HG03196 (cell line): ENCODE measurements around the gene SLC7A5.
"Not testable (repeated sequence)": the region's sequence is repeated elsewhere in the genome, so short reads cannot be mapped to it uniquely, and the experiment has no call there.

ENCODE experiments used
- ATAC-seq: cut with Tn5 transposase; IDR thresholded peaks from one replicate; pipeline ENCODE4 v1.9.1; 2021; ENCODE audit not compliant: unreplicated experiment

The SLC7A5 gene

DNA sequence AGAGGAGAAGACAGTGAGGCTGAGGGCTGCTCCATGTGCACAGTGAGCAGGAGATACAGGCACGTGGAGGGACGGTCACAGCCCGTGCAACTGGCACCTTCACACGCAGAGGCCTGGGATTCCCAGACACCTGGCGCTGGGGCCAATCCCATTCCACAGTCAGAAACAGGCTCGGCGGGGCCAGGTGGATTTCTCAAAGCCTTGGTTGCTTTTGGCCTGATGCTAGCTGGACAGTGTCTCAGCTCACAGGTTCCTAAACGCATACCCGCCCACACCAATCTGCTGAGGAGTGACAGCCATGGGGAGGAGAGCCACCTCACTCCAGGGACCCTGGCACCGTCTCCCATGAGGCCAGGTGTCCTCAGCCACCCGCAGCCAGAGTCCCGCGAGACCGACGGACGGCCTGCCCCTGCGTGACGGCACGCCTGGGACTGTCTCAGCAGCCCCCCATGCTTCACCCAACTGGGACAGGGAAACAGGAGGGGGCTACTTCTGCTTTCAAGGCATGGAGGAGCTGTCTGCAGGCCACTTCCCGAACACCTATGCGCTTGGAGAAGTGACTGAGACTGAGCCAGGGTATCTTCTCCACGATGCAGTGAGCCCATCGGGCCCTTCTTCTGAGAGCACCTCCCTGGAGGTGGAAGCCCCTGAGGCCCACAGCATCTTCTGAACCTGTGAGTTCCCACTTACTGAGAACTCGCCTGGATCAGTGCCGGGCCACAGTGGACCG is 6.5 kb downstream of the SLC7A5 start:
- ATAC-seq: not testable (repeated sequence)

DNA sequence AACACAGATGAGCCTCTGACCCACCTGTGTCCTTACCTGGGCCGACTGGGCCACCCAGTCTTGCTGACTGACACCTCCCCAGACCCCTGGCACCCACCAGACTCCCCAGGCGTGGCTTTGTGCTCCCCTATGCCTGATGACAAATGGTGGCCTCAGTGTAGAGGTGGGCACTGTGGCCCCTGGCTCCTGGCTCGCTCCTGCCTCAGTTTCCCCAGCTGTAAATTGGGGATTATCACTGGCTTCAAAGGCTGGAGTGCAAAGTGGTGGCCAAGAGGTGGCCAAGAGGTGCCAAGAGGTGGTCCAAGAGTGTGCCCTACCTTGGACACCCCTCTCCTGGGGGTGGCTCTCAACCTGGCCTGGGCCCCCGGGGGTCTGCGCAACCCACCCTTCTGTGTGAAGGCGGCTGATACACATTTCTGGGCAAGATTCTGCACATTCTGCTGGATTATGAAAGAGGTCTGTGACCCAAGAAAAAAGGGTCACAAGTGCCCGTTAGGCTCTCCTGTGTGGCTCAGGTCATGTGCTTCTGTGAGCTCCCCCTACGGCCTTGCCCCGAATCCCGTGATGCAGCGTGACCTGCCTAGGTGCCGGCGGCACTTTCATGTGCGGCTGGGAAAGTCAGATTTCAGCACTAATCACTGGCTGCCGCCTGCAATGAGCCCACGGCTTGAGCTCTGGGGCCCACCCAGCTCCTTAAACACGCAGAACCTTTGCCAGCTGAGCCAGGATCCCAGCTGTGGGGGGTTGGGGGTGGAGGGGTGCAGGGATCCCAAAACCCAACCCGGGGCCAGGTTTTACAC is 7.8 kb downstream of the SLC7A5 start:
- not testable (repeated sequence) for ATAC-seq

DNA sequence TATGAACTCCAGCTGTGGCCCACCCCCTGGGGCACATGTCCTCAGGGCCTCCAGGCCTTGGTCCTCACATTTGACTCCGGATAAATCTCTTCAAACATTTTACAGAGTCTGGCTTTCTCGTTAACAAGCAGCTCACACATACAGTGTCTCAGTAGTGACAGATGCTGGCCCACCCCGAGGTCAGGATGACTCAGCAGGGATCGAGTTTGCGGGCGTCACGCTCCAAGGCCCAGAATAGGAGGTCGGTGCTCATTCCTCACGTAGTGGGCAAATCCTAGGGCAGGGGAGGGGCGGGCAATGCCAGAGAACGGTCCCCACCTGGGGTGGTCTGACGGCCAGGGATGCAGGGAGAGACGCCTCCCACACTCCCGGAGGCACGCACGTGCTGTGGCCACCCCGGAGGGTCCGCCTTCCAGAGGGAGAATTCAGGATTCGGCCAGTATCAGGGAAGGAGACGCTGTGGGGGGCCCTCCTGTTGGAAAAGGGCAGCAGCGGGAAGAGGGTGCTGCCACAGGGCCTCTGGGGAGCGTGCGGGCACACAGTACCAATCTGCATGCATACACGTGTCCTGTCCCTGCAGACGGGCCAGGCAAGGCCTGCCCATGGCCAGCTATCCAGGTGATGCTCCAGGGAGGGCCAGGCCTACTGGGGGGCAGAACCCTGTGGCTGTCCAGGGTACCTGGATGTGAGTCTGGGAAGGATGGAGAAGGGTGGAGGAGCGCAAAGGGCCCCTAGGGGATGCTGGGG is 8.6 kb downstream of the SLC7A5 start:
- ATAC-seq: no peak

DNA sequence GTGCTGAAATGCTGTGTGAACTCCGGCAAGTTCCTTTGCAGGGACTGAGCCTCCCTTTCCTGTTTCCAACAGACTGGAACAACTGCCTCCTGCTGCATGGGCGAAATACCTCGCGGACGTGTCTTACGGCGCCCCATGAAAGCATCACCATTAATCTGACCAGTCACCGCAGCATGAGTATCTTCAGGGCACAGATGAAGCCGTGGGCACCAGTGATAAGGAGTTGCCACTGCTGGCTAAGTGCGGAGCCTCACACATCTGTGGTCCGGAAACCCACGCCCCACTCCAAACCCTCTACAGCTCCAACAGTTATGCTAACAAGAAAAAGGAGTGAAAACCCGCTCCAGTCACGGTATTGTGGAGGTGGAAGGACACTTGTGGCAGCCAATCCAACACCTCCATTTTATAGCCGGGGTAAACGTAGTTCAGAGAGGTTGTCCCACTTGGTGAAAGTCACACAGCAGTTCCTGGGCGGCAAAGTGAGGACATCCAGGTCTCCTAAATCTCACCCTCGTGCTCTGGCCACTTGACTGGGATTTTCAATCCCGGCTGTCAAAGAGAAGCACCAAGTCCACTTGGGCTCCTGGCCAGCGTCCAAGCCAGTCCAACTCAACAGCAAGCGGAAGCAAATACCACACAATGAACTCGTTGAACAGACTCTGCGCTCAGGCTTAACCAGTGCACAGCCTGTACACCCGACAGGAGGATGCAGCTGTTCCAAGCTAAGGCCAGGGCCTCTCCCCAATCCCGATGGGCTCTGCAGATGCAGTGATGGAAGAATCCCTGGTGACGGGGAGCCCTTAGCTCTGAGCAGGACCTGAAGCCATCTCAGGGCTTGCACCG is 10.9 kb downstream of the SLC7A5 start:
- ATAC-seq: not testable (repeated sequence)

DNA sequence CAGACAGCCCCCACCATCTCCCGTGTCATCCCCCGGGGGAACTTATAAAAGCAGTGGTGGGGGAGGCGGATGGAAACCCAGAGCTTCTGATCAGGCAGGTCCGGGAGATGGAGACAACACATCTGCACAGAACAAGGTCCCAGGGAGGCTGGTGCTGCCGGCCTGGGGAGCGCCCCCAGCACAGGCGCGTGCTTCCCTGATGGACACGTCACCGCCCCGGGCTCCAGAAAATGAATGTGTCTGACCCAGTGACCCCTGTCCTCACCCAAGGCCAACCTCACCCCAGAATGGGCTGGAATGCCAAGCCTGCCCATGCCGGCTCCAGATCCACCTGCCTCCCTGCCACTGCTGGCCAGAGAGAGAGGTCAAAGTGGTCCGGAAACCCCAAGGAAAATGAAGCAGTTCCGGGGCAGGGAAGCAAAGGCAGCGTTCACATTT is 12.5 kb downstream of the SLC7A5 start:
- no peak for ATAC-seq

DNA sequence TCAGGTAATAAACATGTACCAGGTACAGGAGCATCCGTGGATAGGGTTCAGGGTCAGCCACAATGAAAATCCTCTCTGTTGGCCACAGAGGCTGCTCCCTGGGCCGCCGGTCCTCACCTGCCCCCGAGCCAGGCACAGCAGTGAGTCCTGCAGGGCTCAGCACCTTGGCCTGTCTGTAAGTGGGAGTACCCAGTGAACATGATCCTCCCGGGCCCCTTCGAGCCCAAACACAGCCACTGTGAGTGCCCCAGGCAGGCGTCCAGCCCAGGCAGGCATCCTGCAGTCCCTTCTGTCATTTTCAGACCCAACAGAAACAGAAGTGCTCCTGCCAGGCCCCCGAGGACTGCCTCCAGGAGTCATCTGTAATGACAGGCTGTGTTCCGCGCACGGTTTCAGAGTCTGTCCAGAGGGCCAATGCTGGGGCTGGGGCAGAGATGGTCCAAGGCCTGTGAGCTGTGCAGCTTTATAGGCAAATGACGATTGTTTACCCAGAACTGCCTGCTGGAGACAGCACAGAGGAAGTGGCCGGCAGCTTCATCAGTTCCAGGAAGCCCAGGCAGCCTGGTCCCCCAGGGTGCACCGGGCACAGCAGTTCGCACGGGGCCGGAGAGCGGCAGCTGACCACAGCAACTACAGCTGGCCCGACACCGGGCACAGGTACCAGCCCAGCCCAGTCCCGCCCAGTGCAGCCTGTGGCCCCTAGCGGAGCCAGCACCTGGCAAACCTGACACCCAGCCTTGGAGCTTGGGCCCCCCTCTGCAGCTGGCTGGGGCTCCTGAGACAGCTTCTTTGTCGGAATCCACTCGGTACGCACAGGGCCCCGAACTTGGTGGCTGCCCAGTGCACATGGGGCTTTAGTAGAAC is 13.2 kb downstream of the SLC7A5 start:
- ATAC-seq: no peak

DNA sequence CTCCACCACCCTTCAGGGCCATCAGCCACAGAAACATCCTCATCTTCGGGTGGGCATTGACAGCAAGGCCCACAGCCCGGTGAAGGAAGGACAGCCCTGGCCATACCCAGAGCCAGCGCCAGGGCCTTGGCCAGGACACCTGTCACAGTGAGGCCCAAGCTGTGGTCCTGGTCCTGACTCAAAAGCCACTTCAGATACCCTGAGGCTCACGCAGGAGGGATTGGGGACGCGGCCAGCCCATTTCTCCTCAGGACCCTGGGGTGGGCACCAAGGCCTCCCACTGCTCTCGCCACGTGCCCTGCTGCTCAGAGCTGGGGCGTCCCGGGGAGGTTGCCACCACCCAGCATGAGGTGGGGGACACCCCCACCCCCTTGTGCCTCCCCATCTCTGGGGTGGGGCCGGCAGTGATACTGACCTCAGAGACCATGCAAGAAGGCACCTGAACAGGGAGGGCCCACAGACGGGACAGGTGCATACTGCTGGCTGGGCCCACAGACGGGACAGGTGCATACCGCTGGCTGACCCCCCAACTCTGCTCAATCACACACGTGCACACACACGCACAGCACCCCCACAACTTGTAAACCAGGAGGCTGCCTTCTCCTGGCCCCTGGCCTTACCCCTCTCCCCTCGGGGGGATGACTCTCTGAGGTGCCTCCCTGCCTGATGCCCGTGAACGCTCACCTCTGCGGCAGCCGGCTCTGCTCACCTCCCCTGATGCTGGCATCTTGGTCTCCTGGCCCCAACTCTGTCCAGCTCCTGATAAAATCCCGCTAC is 14.2 kb downstream of the SLC7A5 start:
- ATAC-seq: no peak

DNA sequence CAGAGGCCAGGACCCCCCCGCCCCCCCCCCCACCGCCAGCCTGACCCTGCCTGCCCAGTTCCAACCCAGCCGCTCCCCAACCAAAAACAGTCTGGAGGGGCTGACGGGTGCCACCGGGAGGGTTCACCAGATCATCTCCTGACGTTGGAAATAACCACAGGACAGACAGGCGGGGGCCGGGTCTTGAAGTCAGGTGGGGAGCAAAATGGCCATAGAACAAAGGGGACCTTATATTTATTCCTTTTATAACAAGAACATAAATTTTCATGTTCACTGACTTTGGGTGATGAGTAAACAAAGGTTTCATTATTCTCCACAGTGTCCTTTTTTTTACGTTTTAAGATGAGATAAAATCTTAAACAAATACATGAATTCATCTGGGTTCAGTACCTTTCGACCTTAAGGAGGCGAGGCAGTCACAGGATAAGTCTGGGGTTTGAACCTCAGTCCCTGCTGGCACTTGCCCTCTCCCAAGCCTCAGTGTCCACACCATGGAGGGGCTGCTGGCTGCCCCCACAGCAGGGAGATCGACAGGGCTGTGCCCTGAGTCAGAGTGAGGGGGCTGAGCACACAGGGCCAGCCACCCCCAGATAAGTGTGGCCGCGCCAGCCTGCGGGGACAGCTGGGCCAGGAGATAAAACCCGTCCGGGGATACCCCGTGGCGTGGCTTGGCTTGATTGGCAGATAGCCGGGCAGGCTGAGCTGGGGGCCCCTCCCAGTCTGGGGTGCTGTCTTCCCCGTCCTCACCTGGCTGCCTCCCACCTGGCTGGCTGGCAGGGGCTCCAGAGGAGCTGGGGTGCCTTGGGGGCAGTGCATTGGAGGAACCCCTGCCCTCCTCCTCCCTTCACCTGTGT is 15.0 kb downstream of the SLC7A5 start:
- ATAC-seq: no peak

DNA sequence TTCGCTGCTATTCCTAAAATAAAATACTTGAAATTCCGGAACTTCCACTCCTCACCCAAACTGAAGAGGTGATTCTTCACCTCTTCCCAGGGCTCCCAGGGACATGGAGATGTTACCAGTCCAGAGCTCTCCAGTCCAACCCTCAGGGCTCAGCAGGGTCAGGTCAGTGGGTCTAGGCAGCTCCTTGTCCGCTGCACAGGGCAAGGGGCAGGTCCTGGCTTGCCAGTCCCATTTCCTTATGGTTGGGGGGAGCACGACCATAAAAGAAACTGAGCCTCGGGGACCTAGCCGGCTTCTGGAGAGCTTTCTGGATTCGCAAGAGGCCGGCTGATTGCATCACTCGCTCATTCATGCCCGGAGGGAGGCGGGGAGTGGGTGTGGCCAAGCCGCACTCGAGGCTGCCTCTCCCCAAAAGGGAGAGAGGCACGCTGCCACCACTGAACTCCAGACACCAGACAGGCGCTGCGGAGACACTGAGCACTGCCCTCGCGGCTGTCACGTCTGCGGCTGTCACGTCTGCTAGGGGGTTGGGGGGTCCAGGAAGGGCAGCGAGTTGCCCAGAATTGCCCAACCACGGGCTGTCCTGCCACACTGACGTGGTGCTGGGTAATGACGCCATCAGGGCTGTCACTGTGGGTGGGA is 15.8 kb downstream of the SLC7A5 start:
- ATAC-seq: no peak

DNA sequence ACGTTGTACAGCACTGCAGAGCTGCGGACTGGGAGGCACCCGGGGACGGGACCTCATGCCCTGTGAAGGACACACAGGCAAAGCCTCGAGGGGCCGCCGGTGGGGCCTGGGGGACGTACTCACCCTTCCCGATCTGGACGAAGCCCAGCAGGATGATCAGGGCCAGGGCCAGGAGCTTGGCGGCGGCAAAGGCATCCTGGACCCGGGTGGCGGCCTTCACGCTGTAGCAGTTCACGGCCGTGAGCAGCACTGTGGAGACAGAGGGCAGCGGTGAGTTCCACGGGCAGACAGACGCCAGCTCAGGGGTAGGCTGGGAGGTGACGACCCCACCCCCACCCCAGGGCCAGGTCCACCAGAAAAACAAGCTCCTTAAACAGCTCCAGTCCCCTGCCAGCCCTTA is 17.7 kb downstream of the SLC7A5 start:
- no peak for ATAC-seq

DNA sequence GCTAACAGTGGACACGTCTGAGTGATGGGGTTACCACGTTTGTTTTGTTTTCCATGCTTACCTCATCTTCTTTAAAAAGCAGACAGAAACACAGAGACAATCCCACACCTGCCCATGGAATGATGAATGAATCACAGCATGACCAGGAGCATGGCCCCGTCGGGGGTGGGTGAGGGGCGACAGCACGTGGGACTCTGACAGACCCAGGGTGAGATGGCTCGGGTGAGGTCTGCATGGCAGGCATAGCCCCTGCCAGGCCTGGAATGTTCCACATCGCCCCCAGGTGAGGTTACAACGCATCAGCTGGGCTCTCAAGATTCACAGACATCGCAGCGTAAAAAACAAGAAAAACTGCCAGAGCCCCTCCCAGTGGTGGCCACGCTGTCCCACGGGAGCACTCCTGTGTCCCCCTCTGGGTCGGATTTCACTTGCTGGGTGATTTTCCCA is 18.1 kb downstream of the SLC7A5 start:
- no peak for ATAC-seq

DNA sequence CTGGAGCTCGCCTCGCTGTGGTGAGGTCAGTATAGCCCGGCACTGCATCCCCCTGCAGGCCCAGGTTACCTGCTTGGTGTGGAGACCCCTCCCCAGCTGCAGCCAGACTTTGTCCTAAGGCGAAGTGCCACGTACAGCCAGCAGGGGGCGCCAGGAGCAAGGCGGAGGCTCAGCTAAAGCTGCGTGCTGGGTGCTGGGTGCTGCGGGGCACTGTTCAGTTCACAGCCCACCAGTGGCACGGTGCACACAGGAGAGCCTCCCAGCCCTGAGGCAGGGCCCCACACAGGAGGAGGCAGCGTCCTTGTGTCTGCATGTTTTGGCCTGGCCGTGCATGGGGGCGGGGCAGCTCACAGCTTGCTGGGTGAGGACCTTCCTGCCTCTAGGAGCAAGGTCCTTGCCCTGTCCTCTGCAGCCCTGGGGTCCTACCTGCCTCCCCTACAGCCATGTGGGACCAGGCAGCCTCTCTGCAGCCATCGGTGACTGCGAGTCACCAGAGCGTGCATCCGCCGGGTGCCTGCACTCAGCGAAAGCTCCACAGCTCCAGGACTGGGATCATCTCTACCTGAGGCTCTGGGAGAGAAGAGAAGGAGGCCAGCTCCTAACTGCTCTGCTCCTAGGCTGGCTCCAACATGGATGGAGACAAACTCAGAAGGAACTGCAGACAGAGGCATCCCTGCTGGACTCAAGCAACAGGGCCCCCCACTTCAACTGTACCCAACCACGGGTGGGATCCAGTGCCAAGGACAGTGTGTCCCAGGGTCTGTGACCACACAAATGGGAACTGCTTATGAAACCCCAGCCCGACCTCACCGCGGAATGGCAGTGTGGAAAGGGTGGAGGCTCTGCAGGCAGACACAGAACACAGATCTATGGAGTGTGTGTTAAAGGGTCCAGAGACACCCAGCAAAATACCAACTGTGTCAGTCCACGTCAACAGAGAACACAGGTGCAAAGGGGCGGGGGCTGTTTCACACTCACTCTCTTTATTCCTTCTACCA is 19.0 kb downstream of the SLC7A5 start:
- ATAC-seq: no peak

DNA sequence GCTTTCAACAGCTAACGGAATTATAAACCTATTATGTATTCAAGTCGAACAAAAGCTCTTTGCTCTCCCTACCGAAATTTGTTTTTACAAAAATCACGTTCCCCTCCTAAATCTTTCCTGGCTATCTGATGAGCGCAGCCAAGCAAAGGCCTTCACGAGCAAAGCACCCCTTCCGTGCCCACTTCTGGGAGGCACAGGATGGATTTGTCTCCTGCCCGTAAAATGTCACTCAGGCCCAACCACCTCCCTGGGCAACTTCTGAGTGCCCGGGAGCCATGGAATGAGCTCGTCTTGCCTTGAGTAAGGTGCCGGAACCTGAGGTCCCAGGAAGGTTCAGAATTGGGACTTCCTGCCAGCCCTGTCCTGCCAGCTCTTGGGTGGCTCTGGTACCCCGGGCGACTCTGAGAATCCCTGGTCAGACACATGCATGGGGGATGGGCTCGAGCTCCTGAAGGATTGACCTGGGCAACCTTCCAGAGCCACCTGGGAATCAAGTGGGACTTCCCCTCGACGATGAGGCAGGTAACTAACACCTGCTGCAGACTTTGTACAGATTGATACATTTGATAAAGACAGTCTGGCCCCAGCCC is 19.8 kb downstream of the SLC7A5 start:
- ATAC-seq: no peak

DNA sequence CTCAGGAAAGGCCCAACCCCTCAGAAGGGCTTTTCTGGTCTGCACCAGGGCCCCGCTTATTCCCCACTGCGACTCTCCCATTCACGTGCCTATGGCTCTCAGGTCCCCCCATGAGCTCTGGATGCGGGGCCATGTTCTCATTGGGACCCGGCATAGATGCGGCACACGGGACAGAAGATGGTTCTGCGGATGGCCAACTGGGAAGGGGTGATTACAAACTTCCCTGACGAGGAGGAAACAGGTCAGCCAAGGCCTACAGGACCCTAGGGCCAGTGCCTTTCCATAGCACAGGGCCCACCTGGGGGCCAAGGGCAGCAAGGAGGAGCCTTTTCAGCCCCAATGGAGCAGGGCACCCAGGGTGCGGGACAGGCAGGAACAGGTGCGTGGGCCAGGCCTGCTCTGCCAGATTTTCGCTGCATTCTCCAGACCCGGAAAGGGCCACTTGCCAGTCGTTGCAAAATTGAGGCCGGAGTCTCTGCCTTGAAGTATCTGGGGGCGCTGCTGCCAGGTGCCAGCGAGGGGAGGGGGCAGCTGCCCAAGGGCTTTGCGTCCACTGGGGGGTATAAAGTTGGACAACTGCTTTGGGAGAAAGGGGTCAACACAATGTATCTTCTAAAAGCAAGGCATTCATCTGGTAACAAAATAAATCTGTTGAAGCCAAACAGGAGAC is 20.5 kb downstream of the SLC7A5 start:
- no peak for ATAC-seq
